Spleen (tissue), 7 donors: ENCODE results near the gene MCTP1.

Source experiments
- CTCF ChIP-seq, 11 experiments: fragments of 200-600 bp in 7 of 11; fragments of 450-650 bp in 4 of 11; sonication (generic) in 4 of 11; IDR thresholded peaks in 8 of 11; conservative IDR thresholded peaks in 3 of 11; 1 replicate in 7 of 11; 2 replicates in 4 of 11; pipeline versions ENCODE4 v1.4.0 to v1.8.0; 2016 to 2021; ENCODE audit warnings: antibody characterized with exemption in 11 of 11, inconsistent platforms in 4 of 11, mild to moderate bottlenecking in 1 of 11
- POLR2A ChIP-seq, 3 donors: fragments of 450-650 bp; IDR thresholded peaks; one replicate each; pipeline ENCODE4 v1.5.1; 2017; ENCODE audit warnings: antibody characterized with exemption in 3 of 3, mild to moderate bottlenecking in 1 of 3
- donor health status: DM: no; HTN: no; CAD: no; lungs with moderate emphysema.
- donor health status: DM: no; HTN: no; CAD: no.
- donor health status: DM: no; HTN: no; CAD: no.

GRCh38 chr5:95009812-95010211 is 275.1 kb downstream of the MCTP1 start:
- no peak for TF ChIP-seq CTCF (IDR thresholded peaks at IDR 0.05 in 8 of 11, conservative IDR thresholded peaks at IDR 0.05 in 3 of 11)
- TF ChIP-seq POLR2A (IDR thresholded peaks at IDR 0.05): no peak
